IPS-20b (cell line): ENCODE data around the gene FZD7.

Source experiments
- H3K27ac ChIP-seq: one replicate; pipeline ENCODE4 v1.5.1; 2013; ENCODE audit warnings: low read length
- H3K27me3 ChIP-seq: 2 replicates; pipeline ENCODE4 v1.6.1; 2013; ENCODE audit warnings: mild to moderate bottlenecking, low read length, inconsistent platforms; ENCODE audit not compliant: insufficient read depth
- H3K36me3 ChIP-seq: 2 replicates; pipeline ENCODE4 v1.6.1; 2013; ENCODE audit warnings: low read depth, mild to moderate bottlenecking, inconsistent platforms, low read length, moderate library complexity; ENCODE audit not compliant: insufficient read depth
- H3K4me1 ChIP-seq: 2 replicates; pipeline ENCODE4 v1.6.1; 2013; ENCODE audit warnings: mild to moderate bottlenecking, control low read depth, inconsistent platforms, low read length, moderate library complexity; ENCODE audit not compliant: insufficient read depth
- H3K4me3 ChIP-seq: 2 replicates; pipeline ENCODE4 v1.5.1; 2013; ENCODE audit warnings: mild to moderate bottlenecking, low read length, inconsistent platforms
- H3K9ac ChIP-seq: 2 replicates; pipeline ENCODE4 v1.6.1; 2013; ENCODE audit warnings: low read depth, mild to moderate bottlenecking, inconsistent platforms, low read length, moderate library complexity
- H3K9me3 ChIP-seq: 2 replicates; pipeline ENCODE4 v1.6.1; 2013; ENCODE audit warnings: mild to moderate bottlenecking, low read depth, low read length, inconsistent platforms; ENCODE audit not compliant: insufficient read depth

Gene FZD7

DNA sequence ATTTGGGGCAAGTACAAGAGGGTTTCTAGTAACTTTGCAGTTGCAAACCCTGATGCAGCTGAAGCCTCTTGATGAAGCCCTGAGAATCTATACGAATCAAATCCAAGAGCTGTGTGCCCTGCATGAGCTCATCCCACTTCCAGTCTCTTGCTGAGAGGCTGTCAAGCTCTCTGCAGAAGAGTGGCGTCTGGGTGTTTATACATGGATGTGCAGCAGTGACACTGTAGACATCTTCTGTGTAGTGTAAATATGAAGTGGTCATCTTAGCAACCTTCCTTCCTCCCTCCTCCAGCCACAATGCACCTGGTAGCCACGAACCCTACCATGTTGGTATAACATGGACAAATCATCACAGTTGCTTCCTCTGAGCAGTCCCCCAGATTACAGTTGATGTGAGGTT, 21.0 kb downstream of the FZD7 start:
- H3K9me3 ChIP-seq = no peaks in the 10 kb centered on the region
- H3K9ac ChIP-seq = no peak overlapping the region
- no peak overlapping the region for H3K27ac ChIP-seq
- peaks cover 6% of the 10 kb centered on the region; the same call in 1 of the 2 replicates for H3K4me1 ChIP-seq
- H3K27me3 ChIP-seq = no peaks in the 10 kb centered on the region
- no peaks in the 10 kb centered on the region for H3K36me3 ChIP-seq
- no peak overlapping the region for H3K4me3 ChIP-seq

DNA sequence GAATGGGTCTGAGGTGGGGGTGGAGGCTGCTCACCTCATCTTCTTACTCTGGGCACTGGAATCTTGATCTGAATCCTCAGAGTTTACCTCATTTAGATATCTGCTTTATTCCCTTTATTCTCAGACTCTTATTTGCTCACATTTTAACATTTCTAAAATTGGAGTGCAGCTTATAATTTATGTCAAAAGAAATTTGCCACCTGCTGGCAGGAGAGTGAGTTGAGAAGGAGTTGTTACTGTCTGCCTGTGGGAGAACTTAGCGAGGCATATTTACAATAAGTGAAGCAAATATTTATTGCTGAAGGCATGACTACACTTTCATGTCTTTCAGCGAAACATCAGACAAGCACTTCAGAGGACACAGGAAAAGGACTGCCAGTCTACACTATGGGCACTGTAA, 23.0 kb downstream of the FZD7 start:
- H3K9me3 ChIP-seq = no peaks in the 10 kb centered on the region
- H3K27ac ChIP-seq = no peak overlapping the region
- H3K27me3 ChIP-seq = no peaks in the 10 kb centered on the region
- peaks cover 3% of the 10 kb centered on the region; the same call in 1 of the 2 replicates for H3K4me1 ChIP-seq
- H3K36me3 ChIP-seq = no peaks in the 10 kb centered on the region
- H3K9ac ChIP-seq = no peak overlapping the region
- no peak overlapping the region for H3K4me3 ChIP-seq

- no peak overlapping the region for H3K4me3 ChIP-seq
- H3K4me1 ChIP-seq = peaks cover 13% of the 10 kb centered on the region; the same call in 1 of the 2 replicates
- no peaks in the 10 kb centered on the region for H3K9me3 ChIP-seq
- no peak overlapping the region for H3K27ac ChIP-seq
- H3K9ac ChIP-seq = no peak overlapping the region
- no peaks in the 10 kb centered on the region for H3K36me3 ChIP-seq
- no peaks in the 10 kb centered on the region for H3K27me3 ChIP-seq
These were observed 26.6 kb downstream of the FZD7 start for GRCh38 chr2:202060218-202060617.

DNA sequence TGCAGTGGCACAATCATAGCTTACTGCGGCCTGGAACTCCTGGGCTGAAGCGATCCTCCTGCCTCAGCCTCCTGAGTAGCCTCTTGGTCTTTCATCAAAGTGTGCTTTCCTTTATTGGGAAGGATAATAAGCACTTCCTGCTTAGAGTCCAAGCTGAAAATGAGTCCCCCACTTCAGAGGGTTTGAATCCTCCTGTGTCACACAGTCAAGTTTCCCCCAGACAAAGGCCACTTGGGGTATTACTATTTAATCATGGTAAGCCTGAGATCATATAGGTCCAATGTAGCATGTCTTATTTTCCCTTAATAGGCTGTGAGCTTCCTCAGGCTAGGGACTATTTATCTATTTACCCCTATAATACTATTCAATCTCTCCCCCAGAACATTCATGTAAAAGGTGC, 28.0 kb downstream of the FZD7 start:
- H3K9me3 ChIP-seq = no peaks in the 10 kb centered on the region
- no peak overlapping the region for H3K27ac ChIP-seq
- H3K4me3 ChIP-seq = no peak overlapping the region
- H3K9ac ChIP-seq = no peak overlapping the region
- H3K27me3 ChIP-seq = no peaks in the 10 kb centered on the region
- no peaks in the 10 kb centered on the region for H3K36me3 ChIP-seq
- peaks cover 15% of the 10 kb centered on the region; the same call in 1 of the 2 replicates for H3K4me1 ChIP-seq

- peak overlapping the region; percentile 46; the same call in 1 of the 2 replicates for H3K4me3 ChIP-seq
- H3K9ac ChIP-seq = peak overlapping the region; percentile 69; the same call in 1 of the 2 replicates
- H3K36me3 ChIP-seq = no peaks in the 10 kb centered on the region
- H3K9me3 ChIP-seq = no peaks in the 10 kb centered on the region
- H3K4me1 ChIP-seq = peaks cover 15% of the 10 kb centered on the region; the same call in 1 of the 2 replicates
- H3K27ac ChIP-seq = peak overlapping the region; percentile 80
- no peaks in the 10 kb centered on the region for H3K27me3 ChIP-seq
These were observed 30.7 kb downstream of the FZD7 start for GRCh38 chr2:202064171-202064880.

DNA sequence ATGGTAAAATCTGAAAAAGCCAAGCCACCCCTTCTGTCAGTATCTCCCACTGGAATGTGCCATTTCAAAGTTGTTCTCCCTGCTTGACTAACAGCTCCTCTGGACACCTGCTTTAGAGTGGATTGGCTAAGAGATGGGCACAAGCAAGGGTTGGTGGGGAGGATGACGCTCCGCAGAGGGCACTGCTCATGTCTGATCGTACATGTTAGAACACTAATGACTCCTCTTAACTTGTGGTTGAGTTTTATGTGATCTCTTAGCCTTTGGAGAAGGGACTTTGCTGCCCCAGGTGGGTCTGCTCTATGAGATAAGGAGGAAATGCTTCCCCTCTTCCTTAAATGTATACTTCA, 31.2 kb downstream of the FZD7 start:
- no peaks in the 10 kb centered on the region for H3K27me3 ChIP-seq
- no peak overlapping the region for H3K27ac ChIP-seq
- H3K9me3 ChIP-seq = no peaks in the 10 kb centered on the region
- no peak overlapping the region for H3K9ac ChIP-seq
- H3K4me3 ChIP-seq = no peak overlapping the region
- H3K4me1 ChIP-seq = peaks cover 15% of the 10 kb centered on the region; the same call in 1 of the 2 replicates
- no peaks in the 10 kb centered on the region for H3K36me3 ChIP-seq

DNA sequence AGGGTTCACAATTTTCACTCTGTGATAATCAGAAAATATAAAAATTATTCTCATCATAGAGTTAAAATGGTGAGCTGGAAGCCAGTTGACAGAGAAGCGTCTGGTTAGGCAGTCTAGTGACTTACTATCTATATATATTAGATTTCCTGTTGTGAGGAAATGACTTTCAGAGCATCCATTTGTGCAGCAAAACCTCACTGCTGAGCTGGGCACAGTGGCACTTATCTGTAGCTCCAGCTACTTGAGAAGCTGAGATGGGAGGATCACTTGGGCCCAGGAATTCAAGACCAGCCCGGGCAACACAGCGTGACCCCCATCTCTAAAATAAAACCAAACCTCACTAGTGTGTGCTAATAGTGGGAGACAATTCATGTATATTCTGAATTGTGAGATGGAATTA, 32.2 kb downstream of the FZD7 start:
- H3K4me3 ChIP-seq = no peak overlapping the region
- H3K27me3 ChIP-seq = no peaks in the 10 kb centered on the region
- H3K9me3 ChIP-seq = no peaks in the 10 kb centered on the region
- no peaks in the 10 kb centered on the region for H3K36me3 ChIP-seq
- peaks cover 15% of the 10 kb centered on the region; the same call in 1 of the 2 replicates for H3K4me1 ChIP-seq
- H3K9ac ChIP-seq = no peak overlapping the region
- no peak overlapping the region for H3K27ac ChIP-seq

DNA sequence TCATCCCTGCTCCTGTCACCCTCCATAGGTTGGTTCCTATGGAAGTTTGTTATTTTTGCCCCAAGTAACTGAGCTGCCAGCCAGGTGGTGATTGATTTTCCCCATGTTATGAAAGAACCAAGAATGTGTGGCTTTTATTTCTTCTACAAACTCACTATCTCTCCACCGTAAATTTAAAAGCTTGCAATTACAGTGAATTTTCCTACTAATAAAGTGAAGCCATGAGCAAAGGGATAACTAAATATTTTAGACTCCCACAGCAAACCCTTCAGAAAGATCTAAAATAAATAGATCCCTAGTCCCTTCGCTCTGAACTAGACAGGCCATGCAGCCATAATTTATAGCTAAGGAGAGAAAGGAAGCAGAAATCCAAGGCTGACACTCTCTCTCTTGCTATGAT, 33.2 kb downstream of the FZD7 start:
- H3K27me3 ChIP-seq = no peaks in the 10 kb centered on the region
- peaks cover 15% of the 10 kb centered on the region; the same call in 1 of the 2 replicates for H3K4me1 ChIP-seq
- H3K4me3 ChIP-seq = no peak overlapping the region
- H3K36me3 ChIP-seq = no peaks in the 10 kb centered on the region
- H3K9me3 ChIP-seq = no peaks in the 10 kb centered on the region
- no peak overlapping the region for H3K27ac ChIP-seq
- no peak overlapping the region for H3K9ac ChIP-seq

DNA sequence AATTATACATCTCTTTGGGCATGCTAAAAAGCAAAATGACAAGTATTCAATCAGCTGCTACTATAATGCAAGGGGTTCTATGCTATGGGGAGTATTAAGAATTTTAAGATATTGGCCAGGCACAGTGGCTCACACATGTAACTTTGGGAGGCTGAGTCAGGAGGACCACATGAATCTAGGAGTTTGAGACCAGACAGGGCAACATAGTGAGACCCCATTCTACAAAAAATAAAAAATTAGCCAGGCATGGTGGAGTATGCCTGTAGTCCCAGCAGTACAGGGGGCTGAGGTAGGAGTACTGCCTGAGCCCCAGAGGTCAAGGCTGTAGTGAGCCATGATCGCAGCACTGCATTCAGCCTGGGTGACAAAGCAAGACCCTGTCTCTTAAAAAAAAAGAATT, 33.9 kb downstream of the FZD7 start:
- H3K4me3 ChIP-seq = no peak overlapping the region
- H3K36me3 ChIP-seq = no peaks in the 10 kb centered on the region
- H3K9ac ChIP-seq = no peak overlapping the region

DNA sequence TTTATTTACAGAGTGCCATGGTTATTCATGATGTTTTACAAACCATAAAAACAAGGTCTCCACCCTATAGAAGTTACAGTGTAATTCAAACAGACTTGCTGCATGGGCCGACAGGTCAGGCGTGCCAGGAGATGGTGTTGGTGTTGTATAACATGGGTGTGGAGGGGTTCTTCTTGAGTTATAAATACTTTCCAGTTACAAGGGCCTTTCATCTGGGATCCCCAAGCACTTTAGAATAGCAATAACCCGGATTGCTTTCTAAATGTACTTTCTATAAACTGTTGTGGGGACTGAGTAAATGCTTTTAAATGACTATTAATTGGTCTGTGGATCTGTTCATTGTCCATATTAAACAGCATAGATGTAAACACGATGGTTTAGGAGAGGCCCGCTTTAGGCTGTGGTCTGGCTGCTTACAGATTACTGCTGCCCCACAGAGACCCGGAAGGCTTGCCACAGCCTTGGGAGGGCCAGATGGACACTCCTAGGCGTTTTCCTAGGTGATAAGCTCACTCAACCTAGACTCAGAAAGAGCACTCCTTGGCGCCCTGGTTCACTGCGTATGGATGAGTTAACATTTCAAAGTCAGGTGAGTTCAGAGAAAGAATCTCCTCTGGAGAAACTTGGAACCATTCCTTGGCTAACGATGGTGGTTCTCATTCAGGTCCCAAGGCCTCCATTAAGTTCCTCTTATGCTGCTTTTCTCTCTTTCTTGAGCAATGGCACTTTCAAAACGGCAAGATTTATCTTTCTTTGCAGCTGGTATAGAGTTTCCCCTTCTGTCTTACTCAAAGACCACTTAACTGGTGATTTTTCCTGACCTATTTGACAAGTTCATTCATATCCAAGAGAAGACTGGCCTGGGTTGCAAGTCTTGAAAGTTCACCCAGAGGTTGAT, 35.8 kb downstream of the FZD7 start:
- Histone ChIP-seq H3K36me3 (no peaks in the 10 kb centered on the region), H3K4me3 (no peak overlapping the region), H3K9ac (no peak overlapping the region), H3K27ac (no peak overlapping the region), H3K9me3 (no peaks in the 10 kb centered on the region), H3K4me1 (peaks cover 11% of the 10 kb centered on the region; the same call in 1 of the 2 replicates), H3K27me3 (no peaks in the 10 kb centered on the region)

More for the DNA sequence above, 33.9 kb downstream of the FZD7 start:
- no peaks in the 10 kb centered on the region for H3K9me3 ChIP-seq
- H3K27me3 ChIP-seq = no peaks in the 10 kb centered on the region
- peaks cover 15% of the 10 kb centered on the region; the same call in 1 of the 2 replicates for H3K4me1 ChIP-seq
- no peak overlapping the region for H3K27ac ChIP-seq

DNA sequence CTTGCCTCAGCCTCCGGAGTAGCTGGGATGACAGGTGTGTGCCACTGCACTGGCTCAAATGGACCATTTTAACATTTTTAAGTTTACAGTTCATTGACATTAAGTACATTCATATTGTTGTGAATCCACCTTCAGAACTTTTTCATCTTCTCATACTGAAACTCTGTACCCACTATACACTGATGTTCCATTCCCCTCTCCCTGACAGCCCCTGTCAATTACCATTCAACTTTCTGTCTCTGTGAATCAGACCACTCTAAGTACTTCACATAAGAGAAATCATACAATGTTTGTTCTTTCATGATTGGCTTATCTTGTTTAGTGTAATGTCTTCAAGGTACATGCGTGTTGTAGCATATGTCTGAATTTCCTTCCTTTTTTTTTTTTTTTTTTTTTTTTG, 37.5 kb downstream of the FZD7 start:
- H3K27ac ChIP-seq = no peak overlapping the region
- no peaks in the 10 kb centered on the region for H3K36me3 ChIP-seq
- H3K9me3 ChIP-seq = no peaks in the 10 kb centered on the region
- H3K9ac ChIP-seq = no peak overlapping the region
- no peak overlapping the region for H3K4me3 ChIP-seq
- no peaks in the 10 kb centered on the region for H3K27me3 ChIP-seq
- H3K4me1 ChIP-seq = peaks cover 3% of the 10 kb centered on the region; the same call in 1 of the 2 replicates
